Panc1 (cell line): ENCODE measurements around the gene CHPF2. TPM values are rescaled to one million over a fixed set of nuclear protein-coding genes. Genes with fewer than 3 reads are reported as not detected.

Source experiments
- ATAC-seq: fragments of 200-7000 bp; cut with Tn5 transposase; 2 replicates; pipeline ENCODE4 v1.9.1; 2020; ENCODE audit warnings: mild to moderate bottlenecking, moderate library complexity
- BruUV-seq: library from RNA; stranded (reverse); fragments of 400-500 nt; replicated peaks from 2 replicates; lab custom pipeline; 2021; lab: Mats Ljungman, UMichigan
- CTCF ChIA-PET: fragments of 300-600 bp; sonication (Branson Sonifier 250); formaldehyde crosslinking; loops from one replicate; lab custom pipeline; 2022; ENCODE audit warnings: antibody characterized with exemption; lab: Charles Lee
- POLR2A ChIA-PET: fragments of 300-600 bp; sonication (Branson Sonifier 250); formaldehyde crosslinking; loops from one replicate; lab custom pipeline; 2022; ENCODE audit warnings: antibody characterized with exemption; lab: Charles Lee
- DNase-seq: peaks from one replicate; pipeline ENCODE4 v3.0.0-alpha.2; 2010; ENCODE audit warnings: low read depth, low spot score
- H3K27ac ChIP-seq: 2 replicates; pipeline ENCODE4 v1.5.1; 2011; ENCODE audit warnings: mild to moderate bottlenecking, low read length, inconsistent platforms
- H3K27me3 ChIP-seq: fragments of 200-500 bp; sonication (Bioruptor generic); 2 replicates; pipeline ENCODE4 v1.6.0; 2014; ENCODE audit warnings: low read length, inconsistent platforms; ENCODE audit not compliant: control insufficient read depth, insufficient read depth
- H3K36me3 ChIP-seq: fragments of 200-500 bp; sonication (Bioruptor generic); 2 replicates; pipeline ENCODE4 v1.5.1; 2014; ENCODE audit warnings: inconsistent platforms, mild to moderate bottlenecking, low read length, moderate library complexity; ENCODE audit not compliant: control insufficient read depth, insufficient read depth
- H3K4me1 ChIP-seq: 2 replicates; pipeline ENCODE4 v1.5.1; 2011; ENCODE audit warnings: inconsistent platforms, mild to moderate bottlenecking, low read length, moderate library complexity; ENCODE audit not compliant: control insufficient read depth, insufficient read depth
- H3K4me3 ChIP-seq, 2 experiments: 2 replicates each; pipeline ENCODE4 v1.5.1; 2011 to 2012; ENCODE audit warnings: low read depth in 2 of 2, low read length in 2 of 2, mild to moderate bottlenecking in 2 of 2, inconsistent platforms in 1 of 2, moderate library complexity in 1 of 2
- H3K9me3 ChIP-seq: fragments of 200-500 bp; sonication (Bioruptor generic); 2 replicates; pipeline ENCODE4 v1.5.1; 2014; ENCODE audit warnings: low read depth, mild to moderate bottlenecking, inconsistent platforms, low read length, moderate library complexity; ENCODE audit not compliant: control insufficient read depth, insufficient read depth
- POLR2AphosphoS5 ChIP-seq: IDR thresholded peaks from 2 replicates; pipeline ENCODE4 v1.6.1; 2012; ENCODE audit warnings: mild to moderate bottlenecking, low read depth, low read length, moderate library complexity
- SIN3A ChIP-seq: IDR thresholded peaks from 2 replicates; pipeline ENCODE4 v1.6.1; 2012; ENCODE audit warnings: low read depth, mild to moderate bottlenecking, low read length, moderate library complexity, borderline replicate concordance; ENCODE audit not compliant: insufficient read depth
- in situ Hi-C: cut with HindIII; loops from 2 replicates; pipeline ENCODE4 v1.10.0; 2016; ENCODE audit warnings: low sequenced_read_pairs, low pct_unique_long_range_greater_than_20kb
- intact Hi-C: fragments of 100-400 bp; cut with micrococcal nuclease; formaldehyde crosslinking; loops from one replicate; pipeline ENCODE4 v1.10.0; 2022; ENCODE audit not compliant: unreplicated experiment
- total RNA-seq: library from RNA; stranded (reverse); gene quantifications from one replicate; pipeline ENCODE4 v1.2.1, GENCODE V29; 2021; ENCODE audit not compliant: unreplicated experiment
- TF ChIP-seq, protein P1 (sequence below), 2 experiments: IDR thresholded peaks; 2 replicates each; pipeline ENCODE4 v1.6.1; 2011 to 2012; ENCODE audit warnings: low read depth in 2 of 2, control low read depth in 1 of 2, low read length in 1 of 2, mild to moderate bottlenecking in 1 of 2, moderate library complexity in 1 of 2; ENCODE audit not compliant: insufficient read depth in 1 of 2
- TF ChIP-seq, protein P2 (sequence below): fragments of 450-650 bp; IDR thresholded peaks from 2 replicates; pipeline ENCODE4 v1.5.1; 2017; ENCODE audit warnings: mild to moderate bottlenecking

Gene CHPF2
- total RNA-seq, 1 experiment from 2014 or later = 44.9 TPM

GRCh38 chr7:151251689-151252560 lies 19.6 kb downstream of the CHPF2 start:
- ChIA-PET POLR2A (interaction anchor here (0.6 to 0.7 kb wide), 3 partner anchors 11 to 38 kb away, joined by 3 read pairs; partner anchors contain the start of gene ABCF2), CTCF (interaction anchor here (0.6 kb wide), 1 partner anchor 95 kb away, joined by 3 read pairs; no protein-coding TSS in a partner anchor)
- Histone ChIP-seq H3K27me3 (no peaks in the 10 kb centered on the region), H3K9me3 (no peaks in the 10 kb centered on the region), H3K4me1 (peaks cover 34% of the 10 kb centered on the region), H3K27ac (peak overlapping the region; percentile 83), H3K36me3 (no peaks in the 10 kb centered on the region), H3K4me3 (peak overlapping the region; percentile 56 to 67)
- TF ChIP-seq, protein P1, sequence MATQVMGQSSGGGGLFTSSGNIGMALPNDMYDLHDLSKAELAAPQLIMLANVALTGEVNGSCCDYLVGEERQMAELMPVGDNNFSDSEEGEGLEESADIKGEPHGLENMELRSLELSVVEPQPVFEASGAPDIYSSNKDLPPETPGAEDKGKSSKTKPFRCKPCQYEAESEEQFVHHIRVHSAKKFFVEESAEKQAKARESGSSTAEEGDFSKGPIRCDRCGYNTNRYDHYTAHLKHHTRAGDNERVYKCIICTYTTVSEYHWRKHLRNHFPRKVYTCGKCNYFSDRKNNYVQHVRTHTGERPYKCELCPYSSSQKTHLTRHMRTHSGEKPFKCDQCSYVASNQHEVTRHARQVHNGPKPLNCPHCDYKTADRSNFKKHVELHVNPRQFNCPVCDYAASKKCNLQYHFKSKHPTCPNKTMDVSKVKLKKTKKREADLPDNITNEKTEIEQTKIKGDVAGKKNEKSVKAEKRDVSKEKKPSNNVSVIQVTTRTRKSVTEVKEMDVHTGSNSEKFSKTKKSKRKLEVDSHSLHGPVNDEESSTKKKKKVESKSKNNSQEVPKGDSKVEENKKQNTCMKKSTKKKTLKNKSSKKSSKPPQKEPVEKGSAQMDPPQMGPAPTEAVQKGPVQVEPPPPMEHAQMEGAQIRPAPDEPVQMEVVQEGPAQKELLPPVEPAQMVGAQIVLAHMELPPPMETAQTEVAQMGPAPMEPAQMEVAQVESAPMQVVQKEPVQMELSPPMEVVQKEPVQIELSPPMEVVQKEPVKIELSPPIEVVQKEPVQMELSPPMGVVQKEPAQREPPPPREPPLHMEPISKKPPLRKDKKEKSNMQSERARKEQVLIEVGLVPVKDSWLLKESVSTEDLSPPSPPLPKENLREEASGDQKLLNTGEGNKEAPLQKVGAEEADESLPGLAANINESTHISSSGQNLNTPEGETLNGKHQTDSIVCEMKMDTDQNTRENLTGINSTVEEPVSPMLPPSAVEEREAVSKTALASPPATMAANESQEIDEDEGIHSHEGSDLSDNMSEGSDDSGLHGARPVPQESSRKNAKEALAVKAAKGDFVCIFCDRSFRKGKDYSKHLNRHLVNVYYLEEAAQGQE (IDR thresholded peaks at IDR 0.05; ENCODE audit: insufficient read depth in 1 of 2, low read depth in 2 of 2, low read length in 1 of 2) = no peak
- peak; percentile 42; the same call in 1 of the 2 replicates for TF ChIP-seq SIN3A
- in situ Hi-C loops (no loop called here), intact Hi-C loops (loop anchor here (5.0 kb wide), 1 partner anchor 50 kb away; no protein-coding TSS in a partner anchor)
- ATAC-seq = peak; percentile 58
- BruUV-seq = no TSS peak
- DNase-seq = no peak

DNA sequence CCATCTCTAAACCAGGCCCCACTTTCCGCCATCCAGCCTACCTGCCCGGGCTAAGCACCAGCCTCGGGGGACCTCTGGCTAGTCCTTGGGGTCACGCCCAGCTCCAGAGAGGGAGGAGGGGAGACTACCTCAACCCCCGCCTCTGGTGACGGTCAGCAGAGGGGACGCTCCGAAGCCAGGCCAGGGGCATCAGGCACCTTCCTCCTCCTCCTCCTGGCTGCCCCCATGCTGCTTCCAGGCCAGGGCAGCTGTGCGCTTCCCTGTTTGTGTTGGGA lies 20.2 kb downstream of the CHPF2 start:
- no peak for DNase-seq
- in situ Hi-C loops (no loop called here), intact Hi-C loops (loop anchor here (5.0 kb wide), 1 partner anchor 50 kb away; no protein-coding TSS in a partner anchor)
- Histone ChIP-seq H3K4me3 (peak overlapping the region; percentile 56 to 67; a peak in 3 of 4 replicates), H3K9me3 (no peaks in the 10 kb centered on the region), H3K4me1 (peaks cover 30% of the 10 kb centered on the region), H3K27me3 (no peaks in the 10 kb centered on the region), H3K27ac (peak overlapping the region; percentile 83), H3K36me3 (no peaks in the 10 kb centered on the region)
- ChIA-PET POLR2A (no interaction called here), CTCF (interaction anchor here (0.6 kb wide), 1 partner anchor 94 kb away, joined by 3 read pairs; no protein-coding TSS in a partner anchor)
- ATAC-seq = no peak
- TF ChIP-seq, protein P2, sequence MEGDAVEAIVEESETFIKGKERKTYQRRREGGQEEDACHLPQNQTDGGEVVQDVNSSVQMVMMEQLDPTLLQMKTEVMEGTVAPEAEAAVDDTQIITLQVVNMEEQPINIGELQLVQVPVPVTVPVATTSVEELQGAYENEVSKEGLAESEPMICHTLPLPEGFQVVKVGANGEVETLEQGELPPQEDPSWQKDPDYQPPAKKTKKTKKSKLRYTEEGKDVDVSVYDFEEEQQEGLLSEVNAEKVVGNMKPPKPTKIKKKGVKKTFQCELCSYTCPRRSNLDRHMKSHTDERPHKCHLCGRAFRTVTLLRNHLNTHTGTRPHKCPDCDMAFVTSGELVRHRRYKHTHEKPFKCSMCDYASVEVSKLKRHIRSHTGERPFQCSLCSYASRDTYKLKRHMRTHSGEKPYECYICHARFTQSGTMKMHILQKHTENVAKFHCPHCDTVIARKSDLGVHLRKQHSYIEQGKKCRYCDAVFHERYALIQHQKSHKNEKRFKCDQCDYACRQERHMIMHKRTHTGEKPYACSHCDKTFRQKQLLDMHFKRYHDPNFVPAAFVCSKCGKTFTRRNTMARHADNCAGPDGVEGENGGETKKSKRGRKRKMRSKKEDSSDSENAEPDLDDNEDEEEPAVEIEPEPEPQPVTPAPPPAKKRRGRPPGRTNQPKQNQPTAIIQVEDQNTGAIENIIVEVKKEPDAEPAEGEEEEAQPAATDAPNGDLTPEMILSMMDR = no peak
- no peak for TF ChIP-seq POLR2AphosphoS5
- TF ChIP-seq, protein P1 (IDR thresholded peaks at IDR 0.05; ENCODE audit: insufficient read depth in 1 of 2, low read depth in 2 of 2, low read length in 1 of 2) = no peak
- no TSS peak for BruUV-seq
